ENCODE measurements around the gene TBCK.

The TBCK gene

DNA sequence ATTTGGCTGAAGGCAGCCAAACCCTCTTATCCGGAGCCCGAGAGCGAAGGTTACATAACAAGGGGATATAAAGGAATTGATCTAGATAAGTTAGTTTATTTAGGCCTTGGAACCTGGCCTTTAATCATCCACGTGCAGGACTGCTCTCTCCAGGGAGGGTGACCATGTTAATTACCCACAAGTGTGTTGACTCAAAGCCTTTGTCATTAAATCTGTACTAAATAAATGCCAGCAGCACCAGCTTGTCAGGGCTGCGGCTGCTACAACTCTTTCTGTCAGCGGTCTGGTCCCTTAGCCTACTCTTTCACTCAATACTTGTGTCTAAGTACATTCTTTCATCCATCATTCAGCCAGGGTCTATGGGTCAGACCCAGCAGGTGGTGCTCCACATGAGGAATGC, 206.1 kb downstream of the TBCK start:
- DNase-seq, result no peak

DNA sequence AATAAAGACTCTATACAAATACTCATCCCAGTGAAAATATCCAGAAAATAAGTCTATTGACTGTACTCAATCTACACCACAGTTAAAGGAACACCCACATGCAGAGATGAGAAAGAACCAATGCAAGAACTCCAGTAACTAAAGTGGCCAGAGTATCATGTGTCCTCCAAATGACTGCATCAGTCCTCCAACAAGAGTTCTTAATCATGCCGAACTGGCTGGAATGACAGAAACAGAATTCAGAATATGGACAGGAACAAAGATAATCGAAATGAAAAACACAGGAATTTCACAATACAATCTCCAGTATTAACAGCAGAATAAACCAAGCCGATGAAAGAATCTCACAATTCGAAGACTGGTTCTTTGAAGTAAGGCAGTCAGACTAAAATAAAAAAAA, 210.3 kb downstream of the TBCK start:
- no peak for DNase-seq

DNA sequence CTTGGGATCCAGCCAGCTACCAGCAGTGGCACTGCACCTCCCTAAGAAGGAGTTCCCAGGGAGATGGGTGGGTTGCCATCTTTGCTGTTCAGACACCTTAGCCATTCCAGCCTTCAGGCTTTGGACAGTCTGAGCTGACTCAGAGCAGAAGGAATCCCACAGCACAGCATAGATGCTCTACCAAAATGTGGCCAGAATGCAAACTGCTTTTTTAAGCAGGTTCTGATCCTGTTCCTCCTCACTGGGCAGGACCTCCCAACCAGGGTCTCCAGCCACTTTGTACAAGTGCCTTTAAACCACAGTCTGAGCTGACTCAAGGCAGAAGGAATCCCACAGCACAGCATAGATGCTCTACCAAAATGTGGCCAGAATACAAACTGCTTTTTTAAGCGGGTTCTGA, 211.7 kb downstream of the TBCK start:
- DNase-seq, result no peak

DNA sequence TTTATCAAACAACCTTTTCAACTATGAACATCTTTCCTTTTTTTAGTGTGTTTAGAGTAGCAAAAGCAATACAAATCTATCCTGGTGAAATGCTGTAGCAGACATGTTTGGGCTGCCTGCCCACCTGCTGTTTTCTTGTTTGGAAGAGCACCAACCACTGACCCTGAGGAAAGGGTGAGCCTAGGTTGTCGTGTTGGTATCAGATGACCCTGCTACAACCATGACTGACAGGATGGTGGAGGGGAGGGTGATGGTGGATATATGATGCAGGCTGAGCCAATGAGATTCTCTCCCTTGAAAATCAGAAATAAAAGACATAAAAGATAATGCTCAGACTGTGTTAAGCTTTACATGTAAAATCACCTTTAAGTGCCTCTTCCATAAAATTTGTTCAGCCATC, 219.6 kb downstream of the TBCK start:
- no peak for DNase-seq

DNA sequence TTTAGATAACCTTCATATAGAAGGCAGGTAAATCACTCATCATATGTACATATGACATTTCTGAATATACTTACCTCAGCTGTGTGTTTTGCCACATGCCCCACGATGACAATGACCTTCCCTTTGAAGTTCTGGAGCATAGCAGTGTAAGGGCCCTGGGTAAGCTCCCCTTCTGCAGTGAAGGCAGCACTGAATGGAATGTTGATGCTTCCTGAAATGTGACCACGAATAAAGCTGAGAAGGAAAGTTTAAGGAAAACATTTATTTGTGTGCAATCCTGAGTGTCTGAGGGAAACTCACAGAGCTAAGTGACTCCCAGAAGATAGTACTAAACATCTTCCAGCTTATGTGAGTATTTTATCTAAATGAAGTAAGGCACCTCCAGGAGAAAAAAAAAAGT, 220.6 kb downstream of the TBCK start:
- peak; percentile 7 for DNase-seq

DNA sequence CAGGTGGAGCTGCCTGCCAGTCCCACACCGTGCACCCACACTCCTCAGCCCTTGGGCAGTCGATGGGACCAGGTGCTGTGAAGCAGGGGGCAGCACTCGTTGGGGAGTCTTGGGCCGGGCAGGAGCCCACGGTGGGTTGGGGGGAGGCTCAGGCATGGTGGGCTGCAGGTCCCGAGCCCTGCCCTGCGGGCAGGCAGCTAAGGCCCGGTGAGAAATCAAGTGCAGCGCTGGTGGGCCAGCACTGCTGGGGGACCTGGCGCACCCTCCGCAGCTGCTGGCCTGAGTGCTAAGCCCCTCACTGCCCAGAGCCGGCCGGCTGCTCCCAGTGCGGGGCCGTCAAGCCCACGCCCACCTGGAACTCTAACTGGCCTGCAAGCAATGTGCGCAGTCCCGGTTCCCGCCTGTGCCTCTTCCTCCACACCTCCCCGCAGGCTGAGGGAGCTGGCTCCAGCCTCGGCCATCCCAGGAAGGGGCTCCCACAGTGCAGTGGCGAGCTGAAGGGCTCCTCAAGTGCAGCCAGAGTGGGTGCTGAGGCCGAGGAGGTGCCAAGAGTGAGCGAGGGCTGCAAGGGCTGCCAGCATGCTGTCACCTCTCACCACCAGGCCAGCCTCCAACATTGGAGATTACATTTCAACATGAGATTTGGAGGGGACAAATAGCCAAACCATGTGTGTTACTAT, 223.5 kb downstream of the TBCK start:
- no peak for DNase-seq

GRCh38 chr4:106090826-106091225, 225.2 kb downstream of the TBCK start:
- no peak for DNase-seq

GRCh38 chr4:106083065-106083464, 232.9 kb downstream of the TBCK start:
- DNase-seq, result no peak

DNA sequence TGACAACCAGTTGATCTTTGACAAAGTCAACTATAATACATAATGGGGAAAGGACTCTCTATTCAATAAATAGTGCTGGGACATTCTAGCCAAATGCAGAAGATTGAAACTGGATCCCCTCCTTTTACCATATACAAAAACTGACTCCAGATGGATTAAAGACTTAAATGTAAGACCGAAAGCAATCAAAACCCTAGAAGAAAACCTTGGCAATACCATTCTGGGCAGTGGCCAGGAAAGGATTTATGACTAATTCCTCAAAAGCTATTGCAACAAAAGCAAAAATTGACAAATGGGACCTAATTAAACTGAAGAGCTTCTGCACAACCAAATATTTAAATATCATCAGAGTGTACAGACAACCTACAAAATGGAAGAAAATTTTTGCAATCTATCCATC, 235.6 kb downstream of the TBCK start:
- no peak for DNase-seq

GRCh38 chr4:106079616-106080015, 236.4 kb downstream of the TBCK start:
- no peak for DNase-seq

GRCh38 chr4:106065018-106065417, 251.0 kb downstream of the TBCK start:
- no peak for DNase-seq

GRCh38 chr4:106063009-106063408, 253.0 kb downstream of the TBCK start:
- peak; percentile 84 for DNase-seq

DNA sequence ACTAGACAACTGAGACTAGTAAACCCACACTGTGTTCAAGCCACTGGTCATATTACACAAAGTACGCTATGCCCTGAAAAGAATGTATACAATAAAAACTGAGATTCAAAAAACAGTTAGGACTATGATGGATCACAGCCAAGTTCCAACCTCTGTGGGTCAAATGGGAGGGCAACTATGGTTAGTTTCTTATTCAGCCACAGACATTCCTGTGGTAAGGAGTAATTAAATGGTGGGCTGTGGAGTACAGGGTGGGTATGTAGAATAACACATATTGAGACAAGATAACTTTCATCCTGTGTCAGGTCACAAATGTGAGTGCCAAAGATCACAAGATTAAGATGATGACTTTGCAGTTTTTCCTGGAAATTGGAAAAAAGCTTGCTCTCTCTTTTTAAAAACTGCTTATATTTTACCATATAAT, 253.5 kb downstream of the TBCK start:
- peak; percentile 87 for DNase-seq

GRCh38 chr4:106058921-106059320, 257.1 kb downstream of the TBCK start:
- DNase-seq, result peak; percentile 28

DNA sequence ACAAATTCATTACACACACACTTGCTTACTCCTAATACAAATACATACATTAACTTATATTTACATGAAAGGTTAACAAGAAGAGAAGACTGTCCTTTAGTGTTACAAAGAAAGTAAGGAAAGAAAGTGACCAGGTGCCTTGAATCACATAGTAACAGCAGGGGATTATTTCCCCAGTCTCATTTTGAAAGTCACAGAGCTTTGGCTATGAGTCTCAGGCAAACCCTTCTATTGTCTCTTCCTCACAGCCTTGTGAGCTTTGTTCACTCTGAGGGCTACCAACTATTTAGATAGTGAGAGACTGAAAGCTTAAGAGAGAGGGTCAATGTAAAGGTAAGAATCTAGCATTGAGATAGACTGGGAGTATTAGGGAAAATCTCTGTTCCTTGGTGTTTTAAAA, 259.1 kb downstream of the TBCK start:
- DNase-seq, result no peak

GRCh38 chr4:106051514-106051913, 264.5 kb downstream of the TBCK start:
- no peak for DNase-seq

DNA sequence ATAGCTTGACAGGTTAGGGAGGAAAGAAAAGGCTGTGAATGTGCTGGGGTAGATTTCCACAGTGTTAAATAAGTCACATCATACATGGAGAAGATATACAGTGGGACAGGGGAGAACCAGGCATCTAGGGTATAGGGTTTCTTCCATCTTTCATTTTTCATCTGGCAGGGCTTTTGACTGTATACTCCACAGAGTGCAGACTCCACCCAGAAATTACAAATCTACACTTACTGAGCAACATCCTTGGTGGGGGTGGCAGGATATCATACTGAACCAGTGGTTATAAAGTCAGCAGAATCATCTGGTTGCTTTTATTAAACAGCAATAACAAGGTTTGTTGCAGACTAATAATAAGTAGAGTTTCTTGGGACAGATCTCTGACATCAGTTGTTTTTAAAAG, 266.5 kb downstream of the TBCK start:
- DNase-seq, result no peak

DNA sequence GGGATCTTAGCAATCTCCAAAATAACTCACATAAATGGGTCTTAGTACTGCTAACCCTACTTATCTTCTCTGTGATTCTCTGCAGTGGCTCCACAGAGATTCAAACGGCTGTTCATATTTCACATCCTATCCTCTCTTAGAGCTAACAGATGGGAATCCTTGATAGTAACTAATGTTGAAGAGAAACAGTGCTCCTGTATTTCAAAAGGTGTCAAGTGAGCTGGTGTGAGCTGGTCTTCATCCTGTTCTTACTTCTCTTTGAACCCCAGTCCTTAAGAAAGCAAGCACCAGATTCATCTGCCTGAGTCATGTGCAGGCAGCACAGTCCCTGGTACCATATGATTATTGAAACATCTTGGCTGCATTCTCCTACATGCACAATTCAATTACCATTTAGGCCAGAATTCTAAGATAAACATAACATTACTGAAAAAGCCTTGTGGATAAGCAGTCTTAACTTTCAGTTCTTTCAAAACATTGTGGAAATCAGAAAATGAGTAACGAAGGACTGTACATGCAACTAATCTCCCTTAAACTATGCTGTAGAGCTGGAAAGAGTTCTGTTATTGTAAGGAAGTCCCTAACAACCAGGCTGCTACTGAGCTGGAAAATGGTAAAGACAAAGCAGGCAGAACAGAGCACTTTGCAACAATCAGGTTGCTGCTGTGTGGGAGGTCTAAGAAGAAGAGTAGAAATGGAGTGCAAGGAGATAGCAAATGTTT, 267.6 kb downstream of the TBCK start:
- DNase-seq, result no peak

DNA sequence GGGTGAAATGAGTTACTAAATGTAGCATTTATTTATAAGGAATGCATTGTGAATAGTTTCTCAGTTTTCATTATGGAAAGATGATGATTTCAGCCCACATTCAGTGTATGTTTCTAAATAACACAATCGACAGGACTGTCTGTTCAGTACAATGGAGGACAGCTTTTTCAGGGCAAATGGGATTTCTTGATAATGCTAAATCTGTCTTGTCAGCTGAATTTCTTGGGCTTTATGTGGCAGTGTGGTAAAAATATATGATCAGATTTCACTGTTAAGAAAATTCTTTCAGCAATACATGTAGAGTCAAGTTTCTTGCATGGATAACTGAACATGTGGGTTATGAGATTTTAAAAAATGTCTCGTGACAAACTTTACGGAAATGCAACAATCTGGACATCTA, 269.9 kb downstream of the TBCK start:
- no peak for DNase-seq

DNA sequence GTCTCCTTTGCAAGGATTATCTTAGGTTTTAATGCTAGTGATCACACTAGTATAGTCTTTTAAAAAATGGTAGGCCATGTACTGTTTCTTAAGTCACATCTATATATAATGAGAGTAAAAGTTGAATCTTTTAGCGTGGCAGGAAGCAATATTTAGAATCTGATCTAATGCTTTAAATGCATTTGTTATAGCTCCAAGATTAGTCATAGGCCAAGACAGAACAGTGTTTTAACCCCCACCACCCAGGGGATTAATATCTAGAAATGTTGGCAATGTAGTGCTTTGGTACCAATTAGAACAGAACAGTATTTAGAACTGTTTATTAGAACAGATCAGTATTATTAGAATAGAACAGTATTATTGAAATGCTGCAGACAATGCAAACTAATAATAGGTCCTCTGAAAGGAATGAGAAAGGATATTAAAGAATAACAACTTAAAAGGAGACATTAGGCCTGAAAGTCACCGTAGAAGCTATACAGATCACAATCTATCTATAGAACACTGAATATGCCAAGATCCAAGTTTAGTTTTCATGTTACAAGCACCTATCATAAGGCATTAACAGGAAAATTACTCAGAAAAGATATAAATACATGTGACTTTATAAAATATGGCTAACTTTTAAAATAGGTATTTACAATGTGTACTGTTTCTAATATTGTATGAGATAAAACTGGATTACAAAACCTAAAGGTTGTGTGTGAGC, 274.6 kb downstream of the TBCK start:
- no peak for DNase-seq

DNA sequence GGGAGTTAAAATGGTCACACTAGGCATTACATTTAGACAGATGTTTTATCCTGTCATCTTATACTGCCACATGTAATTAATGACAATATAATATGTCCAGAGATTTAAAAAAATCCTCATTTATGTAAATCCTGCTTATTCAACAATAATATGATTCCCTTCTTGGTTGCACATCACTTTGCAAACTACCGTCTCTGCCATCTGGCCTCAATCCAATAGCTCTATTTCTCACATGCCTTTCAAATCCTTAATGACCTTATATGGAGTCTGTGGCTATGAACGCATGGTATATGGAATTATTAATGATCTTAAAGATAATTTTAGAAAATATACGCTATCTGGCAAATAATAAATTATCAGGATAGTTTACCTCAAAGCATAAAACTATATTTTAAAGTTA, 276.2 kb downstream of the TBCK start:
- DNase-seq, result no peak

DNA sequence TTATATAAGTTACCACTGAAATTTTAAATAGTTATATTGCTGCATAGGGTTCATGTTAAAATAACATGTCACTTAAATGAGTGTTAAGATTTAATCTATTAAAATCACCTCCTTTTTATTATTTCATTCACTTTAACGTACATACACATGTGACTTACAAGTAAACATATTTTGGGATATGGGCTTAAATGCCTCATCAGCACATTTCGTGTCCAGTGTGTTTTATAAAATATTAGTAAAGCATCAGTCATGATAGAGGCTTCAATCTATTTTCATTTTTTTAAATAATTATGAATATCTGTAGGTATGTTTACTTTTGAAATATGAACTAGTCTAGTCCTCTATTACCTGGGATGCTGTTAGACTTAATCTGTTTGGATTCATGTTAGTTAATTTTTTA, 277.1 kb downstream of the TBCK start:
- no peak for DNase-seq

- DNase-seq, result no peak
Measured at GRCh38 chr4:106038012-106038411, 278.0 kb downstream of the TBCK start.

DNA sequence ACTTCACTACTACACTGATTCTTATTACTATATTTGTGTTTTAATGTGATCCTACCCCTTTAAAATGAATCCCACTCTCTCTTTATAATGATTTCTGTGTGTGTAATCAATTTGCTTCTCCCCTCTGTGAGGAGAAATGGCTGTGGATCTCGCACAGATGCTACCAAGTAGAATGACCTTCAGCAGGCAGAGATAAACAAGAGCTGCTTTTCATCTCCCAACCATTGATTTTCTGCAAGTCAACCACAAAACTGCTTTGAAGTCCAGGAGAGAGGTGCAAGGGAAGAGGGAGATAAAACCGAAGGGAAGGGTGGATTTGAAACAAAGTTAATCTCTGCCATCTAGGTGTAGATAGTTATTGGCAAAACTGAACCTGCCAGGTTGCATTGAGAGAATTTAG, 279.2 kb downstream of the TBCK start:
- no peak for DNase-seq

Data from NCI-H226 (cell line).